Kidney (tissue), 14 donors: ENCODE results near the gene XPR1. TPM values are rescaled to one million over a fixed set of nuclear protein-coding genes. Genes with fewer than 3 reads are reported as not detected.
A peak's percentile ranks its signal among the peaks of the same experiment; 100 is the strongest.
"Not testable (repeated sequence)": the region's sequence is repeated elsewhere in the genome, so short reads cannot be mapped to it uniquely, and the experiment has no call there.

Source experiments
- DNase-seq, 5 donors: peaks; one replicate each; pipeline ENCODE4 v3.0.0-alpha.2; 2013 to 2020
- FAIRE-seq: peaks from 2 replicates; lab custom pipeline; 2012; peaks lifted over from hg19 to GRCh38; lab: Jason Lieb, UNC
- H3K27ac ChIP-seq, 2 donors: one replicate each; pipeline ENCODE4 v1.7.0; 2013; ENCODE audit warnings: low read depth in 2 of 2, low read length in 2 of 2, inconsistent platforms in 1 of 2
- H3K27me3 ChIP-seq: one replicate; pipeline ENCODE4 v1.7.1; 2013; ENCODE audit warnings: low read length, inconsistent platforms; ENCODE audit not compliant: control insufficient read depth, insufficient read depth
- H3K36me3 ChIP-seq, 3 donors: one replicate each; pipeline versions ENCODE4 v1.7.0 to v1.7.1; 2013; ENCODE audit warnings: low read length in 3 of 3, control low read depth in 1 of 3, inconsistent platforms in 1 of 3; ENCODE audit not compliant: insufficient read depth in 3 of 3, control insufficient read depth in 2 of 3
- H3K4me1 ChIP-seq, 3 donors: one replicate each; pipeline versions ENCODE4 v1.7.0 to v1.7.1; 2013; ENCODE audit warnings: low read length in 3 of 3, inconsistent platforms in 1 of 3, low read depth in 1 of 3; ENCODE audit not compliant: control insufficient read depth in 2 of 3, insufficient read depth in 2 of 3
- H3K4me3 ChIP-seq, 3 donors: one replicate each; pipeline versions ENCODE4 v1.7.0 to v1.8.1; 2013; ENCODE audit warnings: low read length in 3 of 3, control low read depth in 1 of 3, inconsistent platforms in 1 of 3
- H3K9ac ChIP-seq, 3 donors: one replicate each; pipeline versions ENCODE4 v1.7.0 to v1.7.1; 2013; ENCODE audit warnings: low read length in 3 of 3, control low read depth in 1 of 3, inconsistent platforms in 1 of 3
- H3K9me3 ChIP-seq, 3 donors: one replicate each; pipeline versions ENCODE4 v1.7.0 to v1.7.1; 2013; ENCODE audit warnings: low read length in 3 of 3, control low read depth in 1 of 3, inconsistent platforms in 1 of 3; ENCODE audit not compliant: control insufficient read depth in 2 of 3, insufficient read depth in 1 of 3
- intact Hi-C: fragments of 100-400 bp; cut with DNase I; formaldehyde crosslinking; loops from one replicate; pipeline ENCODE4 v1.11.1; 2022
- polyA plus RNA-seq: library from polyadenylated mRNA; stranded (reverse); fragments of 350-450 nt; fragmentation: Illumina TruSeq; extraction: RNeasy Lipid Tissue Mini Kit (QIAGEN cat#74804); gene quantifications from one replicate; pipeline ENCODE4 v1.2.3, GENCODE V29; 2014; ENCODE audit warnings: low read depth, low replicate concordance; ENCODE audit not compliant: insufficient read depth
- total RNA-seq: library from RNA; stranded (reverse); fragmentation: NEBNext Ultra II Directional; extraction: Animal tissue kit (Norgen Biotek cat#: 25700); gene quantifications from one replicate; pipeline ENCODE4 v1.2.1, GENCODE V29; 2021
- TF ChIP-seq, protein P1 (sequence below): IDR thresholded peaks from 3 replicates; pipeline ENCODE4 v1.5.1; 2012; ENCODE audit warnings: mild to moderate bottlenecking, moderate library complexity, borderline replicate concordance; ENCODE audit not compliant: insufficient read depth; ENCODE audit errors: extremely low read depth
- donor health status: control.
- donor health status: control.
- donor health status: control.
- donor health status: control.
- donor health status: control.
- donor health status: DM: yes; HTN: yes; CAD: no.
- donor health status: Normal renal cell carcinoma (clear cell type).

Gene XPR1
- total and polyA plus RNA-seq, 2 donors from 2014 or later: 10.9 to 33.5 TPM

DNA sequence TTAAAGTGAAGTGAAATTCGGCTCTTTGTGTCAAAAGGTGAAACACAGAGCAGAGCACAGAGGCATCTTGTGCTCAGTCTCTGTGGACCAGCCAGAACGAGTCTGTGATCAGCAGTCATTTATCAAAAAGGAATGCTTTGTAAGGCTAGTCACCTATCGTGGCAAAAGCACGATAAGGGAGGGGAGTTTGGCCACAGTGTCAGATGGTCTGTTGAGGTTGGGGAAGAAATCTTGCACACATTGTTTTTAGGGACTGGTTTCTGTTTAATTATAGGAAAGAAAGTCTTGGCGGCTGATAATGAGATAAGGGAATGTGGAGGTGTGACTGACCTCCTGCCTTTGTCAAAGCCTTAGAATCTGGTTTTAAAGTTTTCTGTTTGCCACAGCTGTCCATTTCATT is 222.6 kb downstream of the XPR1 start:
- DNase-seq (peak in 2 of 5 donors; percentile 24 to 38), FAIRE-seq (no peak)
- no peaks in the 10 kb centered on the region for H3K9me3 ChIP-seq
- no peaks in the 10 kb centered on the region for H3K4me1 ChIP-seq
- no peaks in the 10 kb centered on the region for H3K27me3 ChIP-seq
- intact Hi-C loops: loop anchor here (10.0 kb wide), 1 partner anchor 330 kb away; no protein-coding TSS in a partner anchor
- TF ChIP-seq, protein P1, sequence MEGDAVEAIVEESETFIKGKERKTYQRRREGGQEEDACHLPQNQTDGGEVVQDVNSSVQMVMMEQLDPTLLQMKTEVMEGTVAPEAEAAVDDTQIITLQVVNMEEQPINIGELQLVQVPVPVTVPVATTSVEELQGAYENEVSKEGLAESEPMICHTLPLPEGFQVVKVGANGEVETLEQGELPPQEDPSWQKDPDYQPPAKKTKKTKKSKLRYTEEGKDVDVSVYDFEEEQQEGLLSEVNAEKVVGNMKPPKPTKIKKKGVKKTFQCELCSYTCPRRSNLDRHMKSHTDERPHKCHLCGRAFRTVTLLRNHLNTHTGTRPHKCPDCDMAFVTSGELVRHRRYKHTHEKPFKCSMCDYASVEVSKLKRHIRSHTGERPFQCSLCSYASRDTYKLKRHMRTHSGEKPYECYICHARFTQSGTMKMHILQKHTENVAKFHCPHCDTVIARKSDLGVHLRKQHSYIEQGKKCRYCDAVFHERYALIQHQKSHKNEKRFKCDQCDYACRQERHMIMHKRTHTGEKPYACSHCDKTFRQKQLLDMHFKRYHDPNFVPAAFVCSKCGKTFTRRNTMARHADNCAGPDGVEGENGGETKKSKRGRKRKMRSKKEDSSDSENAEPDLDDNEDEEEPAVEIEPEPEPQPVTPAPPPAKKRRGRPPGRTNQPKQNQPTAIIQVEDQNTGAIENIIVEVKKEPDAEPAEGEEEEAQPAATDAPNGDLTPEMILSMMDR: no peak
- peak overlapping the region in 1 of 3 donors; percentile 33 for H3K9ac ChIP-seq
- peak overlapping the region in 1 of 2 donors; percentile 10 for H3K27ac ChIP-seq
- peak overlapping the region in 1 of 3 donors; percentile 14 for H3K4me3 ChIP-seq
- no peaks in the 10 kb centered on the region for H3K36me3 ChIP-seq

DNA sequence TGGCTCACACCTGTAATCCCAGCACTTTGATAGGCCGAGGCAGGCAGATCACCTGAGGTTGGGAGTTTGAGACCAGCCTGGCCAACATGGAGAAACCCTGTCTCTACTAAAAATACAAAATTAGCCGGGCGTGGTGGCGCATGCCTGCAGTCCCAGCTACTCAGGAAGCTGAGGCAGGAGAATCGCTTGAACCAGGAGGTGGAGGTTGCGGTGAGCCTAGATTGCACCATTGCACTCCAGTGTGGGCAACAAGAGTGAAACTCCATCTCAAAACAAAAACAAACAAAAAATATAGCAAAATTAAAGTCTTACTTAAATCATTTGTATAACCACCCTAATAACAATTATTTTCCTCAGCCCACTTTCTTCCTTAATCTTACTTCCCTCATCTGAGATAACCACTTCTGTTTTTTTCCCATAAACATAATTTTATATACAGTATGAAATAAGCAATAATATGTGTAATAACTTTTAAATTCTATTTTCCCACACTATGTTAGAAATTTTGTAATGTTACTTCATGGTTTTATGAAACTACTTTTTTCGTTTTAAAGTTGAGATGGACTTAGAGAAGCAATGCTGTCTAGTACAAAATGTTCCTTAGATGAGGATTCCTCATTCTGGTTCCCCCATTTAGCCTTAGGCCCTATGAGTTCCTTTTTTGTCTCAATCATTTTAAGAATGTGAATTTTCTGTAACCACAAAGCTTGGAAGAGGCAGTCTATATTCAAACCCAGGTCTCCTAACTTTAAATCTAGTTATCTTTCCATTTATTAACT is 226.3 kb downstream of the XPR1 start:
- not testable (repeated sequence) for H3K27me3 ChIP-seq, FAIRE-seq, H3K9me3 ChIP-seq, H3K4me1 ChIP-seq, DNase-seq, H3K9ac ChIP-seq, H3K4me3 ChIP-seq, H3K36me3 ChIP-seq, H3K27ac ChIP-seq
- intact Hi-C loops: loop anchor here (10.0 kb wide), 1 partner anchor 333 kb away; no protein-coding TSS in a partner anchor

DNA sequence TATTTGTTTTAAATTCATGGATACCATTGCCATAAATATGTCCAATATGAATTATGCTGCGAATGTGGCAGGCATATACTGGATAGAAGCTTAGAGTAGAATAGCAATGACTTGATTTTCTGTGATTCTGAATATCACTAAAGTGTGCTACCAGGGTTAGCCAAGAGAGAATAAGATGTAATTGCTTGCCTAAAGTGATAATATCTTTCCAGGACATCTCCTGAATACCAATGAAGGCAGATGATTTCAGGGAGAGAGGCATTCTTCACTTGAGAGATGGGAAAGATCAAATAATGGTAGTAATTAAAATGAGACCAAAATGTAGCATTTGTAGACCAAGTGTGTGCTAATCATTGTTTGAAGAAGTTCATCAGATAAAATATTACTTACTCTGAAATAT is 227.5 kb downstream of the XPR1 start:
- DNase-seq: no peak
- intact Hi-C loops: loop anchor here (10.0 kb wide), 1 partner anchor 335 kb away; no protein-coding TSS in a partner anchor
- Histone ChIP-seq H3K36me3 (peaks cover 0 to 4% (median 2%) of the 10 kb centered on the region in 3 donors), H3K9ac (no peak overlapping the region), H3K9me3 (no peaks in the 10 kb centered on the region), H3K27ac (no peak overlapping the region), H3K4me1 (peaks cover 0 to 3% (median 0%) of the 10 kb centered on the region in 3 donors), H3K27me3 (no peaks in the 10 kb centered on the region), H3K4me3 (no peak overlapping the region)
- no peak for FAIRE-seq
- TF ChIP-seq, protein P1: no peak

DNA sequence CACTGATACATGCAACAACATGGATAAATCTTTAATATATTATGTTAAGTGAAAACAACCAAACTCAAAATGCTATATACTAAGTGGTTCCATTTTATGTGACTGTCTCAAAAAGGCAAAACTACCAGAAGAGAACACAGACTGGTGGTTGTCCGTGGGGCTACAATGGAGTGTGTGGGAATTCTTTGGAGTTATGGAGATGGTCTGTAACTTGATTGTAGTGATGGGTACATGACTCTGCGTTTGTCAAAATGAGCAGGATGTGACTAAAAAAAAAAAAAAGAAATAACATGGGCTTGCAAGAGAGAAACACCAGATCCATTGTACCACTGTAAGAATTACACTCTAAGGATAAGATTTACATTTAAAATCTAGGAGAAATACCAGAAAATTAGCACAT is 228.7 kb downstream of the XPR1 start:
- H3K27me3 ChIP-seq: no peaks in the 10 kb centered on the region
- FAIRE-seq (no peak), DNase-seq (no peak)
- H3K27ac ChIP-seq: no peak overlapping the region
- H3K9me3 ChIP-seq: no peaks in the 10 kb centered on the region
- H3K4me1 ChIP-seq: peaks cover 0 to 3% (median 0%) of the 10 kb centered on the region in 3 donors
- peaks cover 0 to 5% (median 2%) of the 10 kb centered on the region in 3 donors for H3K36me3 ChIP-seq
- intact Hi-C loops: no loop called here
- no peak overlapping the region for H3K4me3 ChIP-seq
- no peak overlapping the region for H3K9ac ChIP-seq
- TF ChIP-seq, protein P1: no peak
